ENCODE measurements around the gene DBR1. TPM values are rescaled to one million over a fixed set of nuclear protein-coding genes. Genes with fewer than 3 reads are reported as not detected.

Gene DBR1
- total and polyA plus RNA-seq, 2 of the 13 experiments (the other 11 are each of a cell fraction or from before 2014, with no cell fraction given) = 6.4 to 16.7 TPM

GRCh38 chr3:138197524-138197923 lies 22.8 kb upstream of the DBR1 start (continued):
- TF ChIP-seq ZNF609 (CRISPR knock-in tag; IDR thresholded peaks at IDR 0.05; ENCODE audit: borderline replicate concordance) (no peak), ZNF619 (CRISPR knock-in tag; IDR thresholded peaks at IDR 0.05) (no peak), SNRNP70 (IDR thresholded peaks at IDR 0.05; ENCODE audit: low read depth, low read length) (no peak), ARID4A (CRISPR knock-in tag; IDR thresholded peaks at IDR 0.05; ENCODE audit: borderline replicate concordance) (no peak), MTERF4 (CRISPR knock-in tag; IDR thresholded peaks at IDR 0.05) (no peak)
